ENCODE data around the gene MT1M.
"Not testable (repeated sequence)": the region's sequence is repeated elsewhere in the genome, so short reads cannot be mapped to it uniquely, and the experiment has no call there.

GRCh38 chr16:56582911-56583310 is 49.5 kb upstream of the MT1M start:
- not testable (repeated sequence) for TF ChIP-seq CTCF (IDR thresholded peaks at IDR 0.05 in 8 of 11, conservative IDR thresholded peaks at IDR 0.05 in 3 of 11); POLR2A (IDR thresholded peaks at IDR 0.05)
